Measurements from ENCODE around the gene NADK.
"Not testable (repeated sequence)": the region's sequence is repeated elsewhere in the genome, so short reads cannot be mapped to it uniquely, and the experiment has no call there.

DNA sequence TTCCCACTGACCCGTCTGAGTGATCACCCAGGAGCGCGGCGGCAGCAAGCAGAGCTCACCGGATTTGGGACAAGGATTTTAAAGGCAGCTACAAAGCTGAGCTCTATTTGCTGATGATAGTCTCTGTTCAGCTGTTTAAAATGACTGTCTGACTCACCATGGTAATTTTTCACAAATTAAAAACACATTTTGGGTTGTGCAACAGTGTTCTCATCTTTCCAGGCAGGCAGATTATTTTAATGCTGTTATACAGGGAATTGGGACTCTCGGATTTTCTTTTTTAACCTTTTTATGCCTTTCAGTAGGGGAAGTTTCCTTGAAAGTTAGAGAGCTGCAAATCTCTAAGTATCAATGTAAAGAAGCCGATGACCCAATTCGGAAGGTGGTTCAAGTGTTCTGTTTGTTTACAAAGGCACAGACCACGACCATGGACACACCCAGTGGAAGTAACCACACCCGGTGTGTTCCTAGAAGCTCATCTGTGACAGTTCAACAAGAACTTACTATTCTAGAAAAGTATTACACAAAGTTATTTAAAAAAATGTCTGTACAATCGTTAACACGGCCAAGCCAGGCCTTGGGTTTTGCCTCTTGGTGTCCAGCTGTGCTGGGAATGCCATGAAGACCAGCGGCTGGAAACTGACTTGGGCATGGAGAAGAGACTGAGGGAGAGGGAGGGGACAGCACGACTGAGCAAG, 49.8 kb downstream of the NADK start:
- TF ChIP-seq CTCF (conservative IDR thresholded peaks at IDR 0.05); ZFX (IDR thresholded peaks at IDR 0.05): not testable (repeated sequence)
